ENCODE results near the gene DNAAF3.
A peak's percentile ranks its signal among the peaks of the same experiment; 100 is the strongest.

DNAAF3 gene

GRCh38 chr19:55178781-55179599, 12.6 kb upstream of the DNAAF3 start (continued):
- 0 out of 2 replicates have a peak, but pooled peaks have one; percentile 31 for TF ChIP-seq PRDM10 (tag by site-specific recombination; IDR thresholded peaks at IDR 0.05)
- TF ChIP-seq ZNF701 (tag by site-specific recombination; IDR thresholded peaks at IDR 0.05): no peak
- no peak for TF ChIP-seq GFI1B (tag by site-specific recombination; IDR thresholded peaks at IDR 0.05)
- TF ChIP-seq ZNF18 (tag by site-specific recombination; IDR thresholded peaks at IDR 0.05): no peak
- TF ChIP-seq KLF10 (tag by site-specific recombination; IDR thresholded peaks at IDR 0.05): 0 out of 2 replicates have a peak, but pooled peaks have one; percentile 58
- TF ChIP-seq ZBTB20 (tag by site-specific recombination; IDR thresholded peaks at IDR 0.05): peak; percentile 97
- peak; percentile 49; the same call in 1 of the 2 replicates for TF ChIP-seq ZNF610 (tag by site-specific recombination; IDR thresholded peaks at IDR 0.05; ENCODE audit: borderline replicate concordance)
- no peak for TF ChIP-seq ZNF221 (tag by site-specific recombination; IDR thresholded peaks at IDR 0.05; ENCODE audit: borderline replicate concordance)
- TF ChIP-seq ZNF16 (tag by site-specific recombination; IDR thresholded peaks at IDR 0.05; ENCODE audit: low read depth): no peak
- TF ChIP-seq GLIS1 (tag by site-specific recombination; IDR thresholded peaks at IDR 0.05): peak; percentile 29; the same call in 1 of the 2 replicates
- TF ChIP-seq HOXD13 (CRISPR knock-in tag; IDR thresholded peaks at IDR 0.05; ENCODE audit: borderline replicate concordance): no peak
- no peak for TF ChIP-seq ZSCAN23 (tag by site-specific recombination; IDR thresholded peaks at IDR 0.05)
- 0 out of 2 replicates have a peak, but pooled peaks have one; percentile 42 for TF ChIP-seq ZNF324 (tag by site-specific recombination; IDR thresholded peaks at IDR 0.05)
- no peak for TF ChIP-seq ELK4 (IDR thresholded peaks at IDR 0.05; ENCODE audit: borderline replicate concordance, low read depth, low read length)
- peak; percentile 73; the same call in 1 of the 2 replicates for TF ChIP-seq KLF7 (tag by site-specific recombination; IDR thresholded peaks at IDR 0.05; ENCODE audit: borderline replicate concordance)
- no peak for TF ChIP-seq ZNF398 (tag by site-specific recombination; IDR thresholded peaks at IDR 0.05)
- no peak for TF ChIP-seq MEIS1 (CRISPR knock-in tag; IDR thresholded peaks at IDR 0.05; ENCODE audit: borderline replicate concordance)
- no peak for TF ChIP-seq ZNF19 (tag by site-specific recombination; IDR thresholded peaks at IDR 0.05; ENCODE audit: low read depth)
- TF ChIP-seq HOXA7 (CRISPR knock-in tag; IDR thresholded peaks at IDR 0.05; ENCODE audit: borderline replicate concordance): no peak
- no peak for TF ChIP-seq SP7 (tag by site-specific recombination; IDR thresholded peaks at IDR 0.05)
- no peak for TF ChIP-seq ZNF514 (tag by site-specific recombination; IDR thresholded peaks at IDR 0.05)
- 0 out of 2 replicates have a peak, but pooled peaks have one; percentile 12 for TF ChIP-seq ZNF362 (tag by site-specific recombination; IDR thresholded peaks at IDR 0.05)
- no peak for TF ChIP-seq ZNF155 (tag by site-specific recombination; IDR thresholded peaks at IDR 0.05)
- no peak for TF ChIP-seq CTCF (tag by site-specific recombination; IDR thresholded peaks at IDR 0.05)
- no peak for TF ChIP-seq ZNF670 (tag by site-specific recombination; IDR thresholded peaks at IDR 0.05; ENCODE audit: low read depth)
- peak; percentile 97 for TF ChIP-seq ZFP69B (tag by site-specific recombination; IDR thresholded peaks at IDR 0.05)
- no peak for TF ChIP-seq FEZF1 (tag by site-specific recombination; IDR thresholded peaks at IDR 0.05)
- 0 out of 2 replicates have a peak, but pooled peaks have one; percentile 21 for TF ChIP-seq WT1 (tag by site-specific recombination; IDR thresholded peaks at IDR 0.05)
- TF ChIP-seq SP3 (tag by site-specific recombination; IDR thresholded peaks at IDR 0.05): peak; percentile 66

Data from HEK293 (cell line).